ENCODE data around the gene SLC16A2. TPM values are rescaled to one million over a fixed set of nuclear protein-coding genes. Genes with fewer than 3 reads are reported as not detected.

The SLC16A2 gene
- polyA plus RNA-seq: 1 to 10 TPM in 2 of 4 donors, under 1 TPM in 2; 0.27 to 5.1 (median 1.6) TPM
- long read RNA-seq, donor 1, full-length matches to known transcripts: 3 of 8 reads
- long read RNA-seq, donor 1, partial matches to known transcripts: 5 of 8 reads
- long read RNA-seq, donor 1, other reads (novel, unspliced or antisense): 0 of 8 reads
- long read RNA-seq, donor 2: 0 reads
- long read RNA-seq, donor 3: 0 reads
- long read RNA-seq, donor 4: 0 reads
- long read RNA-seq, donor 5, full-length matches to known transcripts: 2 of 2 reads
- long read RNA-seq, donor 5, partial matches to known transcripts: 0 of 2 reads
- long read RNA-seq, donor 5, other reads (novel, unspliced or antisense): 0 of 2 reads
- long read RNA-seq, donor 6, full-length matches to known transcripts: 1 of 1 reads
- long read RNA-seq, donor 6, partial matches to known transcripts: 0 of 1 reads
- long read RNA-seq, donor 6, other reads (novel, unspliced or antisense): 0 of 1 reads
- long read RNA-seq, donor 7, full-length matches to known transcripts: 10 of 21 reads
- long read RNA-seq, donor 7, partial matches to known transcripts: 11 of 21 reads
- long read RNA-seq, donor 7, other reads (novel, unspliced or antisense): 0 of 21 reads
- long read RNA-seq, donor 8: 0 reads
- long read RNA-seq, donor 9: 0 reads
- long read RNA-seq, donor 10, full-length matches to known transcripts: 7 of 12 reads
- long read RNA-seq, donor 10, partial matches to known transcripts: 5 of 12 reads
- long read RNA-seq, donor 10, other reads (novel, unspliced or antisense): 0 of 12 reads

- Histone ChIP-seq H3K27me3 (ENCODE audit: control insufficient read depth in 3 of 3, insufficient read depth in 3 of 3, low read length in 3 of 3) (peaks cover 0 to 5% (median 0%) of the 10 kb centered on the region in 3 donors), H3K4me3 (ENCODE audit: low read depth in 1 of 3, low read length in 3 of 3) (peak within 1 kb of the TSS; percentile 3 to 53 (median 50)), H3K4me1 (ENCODE audit: control insufficient read depth in 3 of 3, insufficient read depth in 2 of 3, low read depth in 1 of 3, low read length in 2 of 3) (peaks cover 0 to 4% (median 0%) of the 10 kb centered on the region in 3 donors), H3K9me3 (ENCODE audit: control insufficient read depth in 2 of 2, insufficient read depth in 1 of 2, low read depth in 1 of 2, low read length in 1 of 2) (no peaks in the 10 kb centered on the region), H3K27ac (ENCODE audit: low read depth in 1 of 3, low read length in 2 of 3) (peak within 1 kb of the TSS in 2 of 3 donors; percentile 84 to 89), H3K36me3 (ENCODE audit: control insufficient read depth in 3 of 3, insufficient read depth in 2 of 3, low read depth in 1 of 3, low read length in 3 of 3) (no peaks in the 10 kb centered on the region)
- WGBS, 3 donors: 0 to 43% (median 13%) methylated on average over 15 to 33 of the region's 33 CpGs
- DNase-seq: peak; percentile 16 to 56
- no peak for FAIRE-seq
Measured at GRCh38 chrX:74421036-74421739, at the start of gene SLC16A2. Gene SLC16A2, plus strand, starts transcription at chrX:74421493. Its CDS starts 145 bp downstream, at chrX:74421638.

DNA sequence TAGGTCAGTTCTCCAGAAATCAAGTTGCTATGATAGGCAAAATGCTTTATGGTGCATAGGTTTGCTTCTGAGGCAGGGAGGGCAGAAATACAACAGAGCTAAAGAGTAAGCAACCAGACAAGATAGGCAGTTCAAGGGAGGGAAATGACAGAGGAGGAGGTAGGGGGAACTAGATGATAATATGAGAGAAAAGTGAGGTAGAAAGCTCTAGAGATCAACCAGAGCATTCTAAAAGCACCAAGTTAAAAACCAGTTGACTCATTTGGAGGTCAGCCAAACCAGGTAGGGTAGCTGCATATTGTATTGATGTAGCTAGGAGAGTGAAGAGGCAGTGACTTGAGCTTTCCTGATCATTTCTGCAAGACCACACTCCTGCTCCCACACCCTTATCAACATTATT lies 49.0 kb upstream of the SLC16A2 start:
- Histone ChIP-seq H3K27me3 (ENCODE audit: control insufficient read depth in 3 of 3, insufficient read depth in 3 of 3, low read length in 3 of 3) (no peaks in the 10 kb centered on the region), H3K9me3 (ENCODE audit: control insufficient read depth in 2 of 2, insufficient read depth in 1 of 2, low read depth in 1 of 2, low read length in 1 of 2) (no peaks in the 10 kb centered on the region), H3K4me3 (ENCODE audit: low read depth in 1 of 3, low read length in 3 of 3) (no peak overlapping the region), H3K4me1 (ENCODE audit: control insufficient read depth in 3 of 3, insufficient read depth in 2 of 3, low read depth in 1 of 3, low read length in 2 of 3) (no peaks in the 10 kb centered on the region), H3K27ac (ENCODE audit: low read depth in 1 of 3, low read length in 2 of 3) (no peak overlapping the region), H3K36me3 (ENCODE audit: control insufficient read depth in 3 of 3, insufficient read depth in 2 of 3, low read depth in 1 of 3, low read length in 3 of 3) (no peaks in the 10 kb centered on the region)
- no peak for DNase-seq
- no peak for FAIRE-seq

GRCh38 chrX:74377282-74377681 lies 44.0 kb upstream of the SLC16A2 start:
- Histone ChIP-seq H3K36me3 (ENCODE audit: control insufficient read depth in 3 of 3, insufficient read depth in 2 of 3, low read depth in 1 of 3, low read length in 3 of 3) (no peaks in the 10 kb centered on the region), H3K4me3 (ENCODE audit: low read depth in 1 of 3, low read length in 3 of 3) (no peak overlapping the region), H3K27me3 (ENCODE audit: control insufficient read depth in 3 of 3, insufficient read depth in 3 of 3, low read length in 3 of 3) (no peaks in the 10 kb centered on the region), H3K27ac (ENCODE audit: low read depth in 1 of 3, low read length in 2 of 3) (no peak overlapping the region), H3K9me3 (ENCODE audit: control insufficient read depth in 2 of 2, insufficient read depth in 1 of 2, low read depth in 1 of 2, low read length in 1 of 2) (no peaks in the 10 kb centered on the region), H3K4me1 (ENCODE audit: control insufficient read depth in 3 of 3, insufficient read depth in 2 of 3, low read depth in 1 of 3, low read length in 2 of 3) (no peaks in the 10 kb centered on the region)
- no peak for DNase-seq
- peak; percentile 68 for FAIRE-seq
- WGBS, 3 donors: 40 to 73% (median 67%) methylated on average over 1 of the region's 1 CpG

DNA sequence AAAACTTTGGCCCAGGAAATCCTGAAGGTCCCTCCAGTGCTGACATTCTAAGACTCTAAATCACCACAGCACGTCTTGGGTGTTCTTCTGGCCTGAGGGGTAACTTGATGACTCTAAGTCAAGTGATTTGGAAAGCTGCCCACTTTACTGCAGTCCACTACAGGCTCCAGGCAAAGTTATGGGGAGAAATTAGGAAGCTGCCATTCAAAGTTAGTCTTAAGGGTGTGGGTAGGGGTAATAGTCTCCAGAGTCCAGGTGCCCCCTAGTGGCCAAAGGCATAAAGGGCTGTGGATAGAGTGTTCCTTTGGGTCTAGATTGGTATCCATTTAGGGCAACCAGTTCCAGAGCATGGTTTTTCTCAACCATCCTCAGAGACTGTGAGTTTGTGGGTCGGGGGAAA lies 38.7 kb upstream of the SLC16A2 start:
- H3K4me1 ChIP-seq (ENCODE audit: control insufficient read depth in 3 of 3, insufficient read depth in 2 of 3, low read depth in 1 of 3, low read length in 2 of 3): no peaks in the 10 kb centered on the region
- FAIRE-seq (no peak), DNase-seq (peak; percentile 58 to 67)
- 11 to 31% (median 27%) methylated on average over 2 of the region's 2 CpGs for WGBS, 3 donors
- no peak overlapping the region for H3K27ac ChIP-seq (ENCODE audit: low read depth in 1 of 3, low read length in 2 of 3)
- H3K4me3 ChIP-seq (ENCODE audit: low read depth in 1 of 3, low read length in 3 of 3): no peak overlapping the region
- H3K9me3 ChIP-seq (ENCODE audit: control insufficient read depth in 2 of 2, insufficient read depth in 1 of 2, low read depth in 1 of 2, low read length in 1 of 2): no peaks in the 10 kb centered on the region
- H3K36me3 ChIP-seq (ENCODE audit: control insufficient read depth in 3 of 3, insufficient read depth in 2 of 3, low read depth in 1 of 3, low read length in 3 of 3): no peaks in the 10 kb centered on the region
- H3K27me3 ChIP-seq (ENCODE audit: control insufficient read depth in 3 of 3, insufficient read depth in 3 of 3, low read length in 3 of 3): no peaks in the 10 kb centered on the region

GRCh38 chrX:74383611-74384010 lies 37.7 kb upstream of the SLC16A2 start:
- Histone ChIP-seq H3K27me3 (ENCODE audit: control insufficient read depth in 3 of 3, insufficient read depth in 3 of 3, low read length in 3 of 3) (no peaks in the 10 kb centered on the region), H3K36me3 (ENCODE audit: control insufficient read depth in 3 of 3, insufficient read depth in 2 of 3, low read depth in 1 of 3, low read length in 3 of 3) (no peaks in the 10 kb centered on the region), H3K4me1 (ENCODE audit: control insufficient read depth in 3 of 3, insufficient read depth in 2 of 3, low read depth in 1 of 3, low read length in 2 of 3) (no peaks in the 10 kb centered on the region), H3K27ac (ENCODE audit: low read depth in 1 of 3, low read length in 2 of 3) (no peak overlapping the region), H3K9me3 (ENCODE audit: control insufficient read depth in 2 of 2, insufficient read depth in 1 of 2, low read depth in 1 of 2, low read length in 1 of 2) (no peaks in the 10 kb centered on the region), H3K4me3 (ENCODE audit: low read depth in 1 of 3, low read length in 3 of 3) (no peak overlapping the region)
- 30 to 42% (median 39%) methylated on average over 2 of the region's 2 CpGs for WGBS, 3 donors
- peak; percentile 43 to 58 for DNase-seq
- FAIRE-seq: no peak

GRCh38 chrX:74389016-74389722 lies 32.1 kb upstream of the SLC16A2 start:
- H3K27me3 ChIP-seq (ENCODE audit: control insufficient read depth in 3 of 3, insufficient read depth in 3 of 3, low read length in 3 of 3): no peaks in the 10 kb centered on the region
- no peaks in the 10 kb centered on the region for H3K4me1 ChIP-seq (ENCODE audit: control insufficient read depth in 3 of 3, insufficient read depth in 2 of 3, low read depth in 1 of 3, low read length in 2 of 3)
- no peak for FAIRE-seq

DNA sequence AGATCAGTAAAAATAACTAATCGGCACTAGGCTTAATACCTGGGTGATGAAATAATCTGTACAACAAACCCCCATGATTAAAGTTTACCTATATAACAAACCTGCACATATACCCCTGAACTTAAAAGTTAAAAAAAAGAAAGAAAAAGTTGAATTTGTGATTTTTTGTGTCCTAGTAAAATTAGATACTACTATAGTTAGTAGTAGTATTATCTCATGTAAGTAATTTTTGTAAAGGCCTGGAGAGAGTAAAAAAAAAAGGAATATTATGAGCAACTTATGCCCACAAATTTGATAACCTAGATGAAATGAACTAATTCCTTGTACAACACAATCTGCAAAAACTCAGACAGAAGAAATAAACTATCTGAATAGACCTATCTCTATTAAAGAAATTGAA lies 25.7 kb upstream of the SLC16A2 start:
- no peaks in the 10 kb centered on the region for H3K36me3 ChIP-seq (ENCODE audit: control insufficient read depth in 3 of 3, insufficient read depth in 2 of 3, low read depth in 1 of 3, low read length in 3 of 3)
- H3K27me3 ChIP-seq (ENCODE audit: control insufficient read depth in 3 of 3, insufficient read depth in 3 of 3, low read length in 3 of 3): no peaks in the 10 kb centered on the region
- H3K4me1 ChIP-seq (ENCODE audit: control insufficient read depth in 3 of 3, insufficient read depth in 2 of 3, low read depth in 1 of 3, low read length in 2 of 3): no peaks in the 10 kb centered on the region
- FAIRE-seq (no peak), DNase-seq (no peak)
- H3K4me3 ChIP-seq (ENCODE audit: low read depth in 1 of 3, low read length in 3 of 3): no peak overlapping the region
- no peak overlapping the region for H3K27ac ChIP-seq (ENCODE audit: low read depth in 1 of 3, low read length in 2 of 3)
- WGBS, 3 donors: 86 to 94% (median 92%) methylated on average over 1 of the region's 1 CpG
- no peaks in the 10 kb centered on the region for H3K9me3 ChIP-seq (ENCODE audit: control insufficient read depth in 2 of 2, insufficient read depth in 1 of 2, low read depth in 1 of 2, low read length in 1 of 2)

More at GRCh38 chrX:74389016-74389722, 32.1 kb upstream of the SLC16A2 start:
- 48 to 91% (median 79%) methylated on average over 2 of the region's 2 CpGs for WGBS, 3 donors
- Histone ChIP-seq H3K4me3 (ENCODE audit: low read depth in 1 of 3, low read length in 3 of 3) (no peak overlapping the region), H3K27ac (ENCODE audit: low read depth in 1 of 3, low read length in 2 of 3) (no peak overlapping the region), H3K36me3 (ENCODE audit: control insufficient read depth in 3 of 3, insufficient read depth in 2 of 3, low read depth in 1 of 3, low read length in 3 of 3) (no peaks in the 10 kb centered on the region), H3K9me3 (ENCODE audit: control insufficient read depth in 2 of 2, insufficient read depth in 1 of 2, low read depth in 1 of 2, low read length in 1 of 2) (no peaks in the 10 kb centered on the region)
- DNase-seq: no peak

Data from small intestine (tissue), 16 donors.